NB4 (cell line): Measurements from ENCODE around the gene ARHGEF35.
"Not testable (repeated sequence)": the region's sequence is repeated elsewhere in the genome, so short reads cannot be mapped to it uniquely, and the experiment has no call there.

Experiments used
- CTCF ChIP-seq: IDR thresholded peaks from one replicate; pipeline ENCODE4 v1.5.1; 2012; ENCODE audit warnings: low read depth, low read length
- MAX ChIP-seq: IDR thresholded peaks from 2 replicates; pipeline ENCODE4 v1.6.1; 2011; ENCODE audit warnings: low read depth, low read length
- MYC ChIP-seq: IDR thresholded peaks from 2 replicates; pipeline ENCODE4 v1.6.1; 2011; ENCODE audit warnings: low read depth, low read length
- POLR2A ChIP-seq: IDR thresholded peaks from 2 replicates; pipeline ENCODE4 v1.6.1; 2011; ENCODE audit warnings: mild to moderate bottlenecking; ENCODE audit not compliant: insufficient read length; ENCODE audit errors: extremely low read depth

- not testable (repeated sequence) for TF ChIP-seq CTCF, POLR2A, MYC, MAX
Measured at GRCh38 chr7:144217200-144217599, 21.6 kb upstream of the ARHGEF35 start.
